ENCODE data around the gene NUDT10.

- no peak for TF ChIP-seq NFATC4 (CRISPR knock-in tag; IDR thresholded peaks at IDR 0.05)
- TF ChIP-seq TP53 (CRISPR knock-in tag; IDR thresholded peaks at IDR 0.05): no peak
- TF ChIP-seq, protein P1, sequence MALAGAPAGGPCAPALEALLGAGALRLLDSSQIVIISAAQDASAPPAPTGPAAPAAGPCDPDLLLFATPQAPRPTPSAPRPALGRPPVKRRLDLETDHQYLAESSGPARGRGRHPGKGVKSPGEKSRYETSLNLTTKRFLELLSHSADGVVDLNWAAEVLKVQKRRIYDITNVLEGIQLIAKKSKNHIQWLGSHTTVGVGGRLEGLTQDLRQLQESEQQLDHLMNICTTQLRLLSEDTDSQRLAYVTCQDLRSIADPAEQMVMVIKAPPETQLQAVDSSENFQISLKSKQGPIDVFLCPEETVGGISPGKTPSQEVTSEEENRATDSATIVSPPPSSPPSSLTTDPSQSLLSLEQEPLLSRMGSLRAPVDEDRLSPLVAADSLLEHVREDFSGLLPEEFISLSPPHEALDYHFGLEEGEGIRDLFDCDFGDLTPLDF (CRISPR knock-in tag; IDR thresholded peaks at IDR 0.05): no peak
- no peak for TF ChIP-seq OVOL2 (CRISPR knock-in tag; IDR thresholded peaks at IDR 0.05; ENCODE audit: borderline replicate concordance)
- TF ChIP-seq, protein P2, sequence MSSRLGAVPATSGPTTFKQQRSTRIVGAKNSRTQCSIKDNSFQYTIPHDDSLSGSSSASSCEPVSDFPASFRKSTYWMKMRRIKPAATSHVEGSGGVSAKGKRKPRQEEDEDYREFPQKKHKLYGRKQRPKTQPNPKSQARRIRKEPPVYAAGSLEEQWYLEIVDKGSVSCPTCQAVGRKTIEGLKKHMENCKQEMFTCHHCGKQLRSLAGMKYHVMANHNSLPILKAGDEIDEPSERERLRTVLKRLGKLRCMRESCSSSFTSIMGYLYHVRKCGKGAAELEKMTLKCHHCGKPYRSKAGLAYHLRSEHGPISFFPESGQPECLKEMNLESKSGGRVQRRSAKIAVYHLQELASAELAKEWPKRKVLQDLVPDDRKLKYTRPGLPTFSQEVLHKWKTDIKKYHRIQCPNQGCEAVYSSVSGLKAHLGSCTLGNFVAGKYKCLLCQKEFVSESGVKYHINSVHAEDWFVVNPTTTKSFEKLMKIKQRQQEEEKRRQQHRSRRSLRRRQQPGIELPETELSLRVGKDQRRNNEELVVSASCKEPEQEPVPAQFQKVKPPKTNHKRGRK (CRISPR knock-in tag; IDR thresholded peaks at IDR 0.05; ENCODE audit: borderline replicate concordance): no peak
Observed at GRCh38 chrX:51336584-51336983, 4.0 kb downstream of the NUDT10 start.

Measured in WTC11 (cell line).